HG03432 (cell line): Measurements from ENCODE around the gene MOB3B.

Experiments used
- ATAC-seq: cut with Tn5 transposase; IDR thresholded peaks from one replicate; pipeline ENCODE4 v1.9.1; 2021; ENCODE audit warnings: mild to moderate bottlenecking, moderate library complexity; ENCODE audit not compliant: unreplicated experiment

Gene MOB3B

GRCh38 chr9:27347889-27348288 is 181.7 kb downstream of the MOB3B start:
- peak; percentile 41 for ATAC-seq

GRCh38 chr9:27344776-27345175 is 184.8 kb downstream of the MOB3B start:
- ATAC-seq = no peak

GRCh38 chr9:27341545-27342294 is 187.9 kb downstream of the MOB3B start:
- ATAC-seq = no peak

GRCh38 chr9:27340961-27341511 is 188.6 kb downstream of the MOB3B start:
- no peak for ATAC-seq

GRCh38 chr9:27340285-27340674 is 189.3 kb downstream of the MOB3B start:
- ATAC-seq = no peak

- no peak for ATAC-seq
Observed at GRCh38 chr9:27339661-27340284, 189.8 kb downstream of the MOB3B start.

GRCh38 chr9:27338527-27338903 is 191.1 kb downstream of the MOB3B start:
- ATAC-seq = no peak

- no peak for ATAC-seq
Observed at GRCh38 chr9:27337833-27338526, 191.6 kb downstream of the MOB3B start.

- no peak for ATAC-seq
Observed at GRCh38 chr9:27337236-27337635, 192.4 kb downstream of the MOB3B start.

- no peak for ATAC-seq
Observed at GRCh38 chr9:27336829-27337228, 192.8 kb downstream of the MOB3B start.

- no peak for ATAC-seq
Observed at GRCh38 chr9:27336126-27336525, 193.5 kb downstream of the MOB3B start.

- no peak for ATAC-seq
Observed at GRCh38 chr9:27335075-27335474, 194.5 kb downstream of the MOB3B start.

- peak; percentile 93 for ATAC-seq
Observed at GRCh38 chr9:27333241-27334052, 196.2 kb downstream of the MOB3B start.

GRCh38 chr9:27331393-27331792 is 198.2 kb downstream of the MOB3B start:
- no peak for ATAC-seq

- ATAC-seq = no peak
Observed at GRCh38 chr9:27329291-27329690, 200.3 kb downstream of the MOB3B start.

GRCh38 chr9:27328483-27328882 is 201.1 kb downstream of the MOB3B start:
- ATAC-seq = no peak

- ATAC-seq = no peak
Observed at GRCh38 chr9:27311184-27311583, 218.4 kb downstream of the MOB3B start.

- no peak for ATAC-seq
Observed at GRCh38 chr9:27310582-27310981, 219.0 kb downstream of the MOB3B start.

- no peak for ATAC-seq
Observed at GRCh38 chr9:27308691-27309390, 220.8 kb downstream of the MOB3B start.

- no peak for ATAC-seq
Observed at GRCh38 chr9:27304521-27304920, 225.1 kb downstream of the MOB3B start.
